ENCODE data around the gene TMEM259.

The TMEM259 gene

GRCh38 chr19:980133-980998 is 40.6 kb downstream of the TMEM259 start:
- TF ChIP-seq CTCF (conservative IDR thresholded peaks at IDR 0.05; ENCODE audit: low read depth): no peak
- H3K27ac ChIP-seq: no peak overlapping the region
- CTCF ChIA-PET: interaction anchor here (0.6 kb wide), 1 partner anchor 74 kb away, joined by 3 read pairs; no protein-coding TSS in a partner anchor
- DNase-seq (ENCODE audit: low spot score): no peak
- POLR2A ChIA-PET (ENCODE audit: low non-redundant PET): no interaction called here

- DNase-seq (ENCODE audit: low spot score): no peak
- H3K27ac ChIP-seq: no peak overlapping the region
- ChIA-PET POLR2A (ENCODE audit: low non-redundant PET) (no interaction called here), CTCF (no interaction called here)
- TF ChIP-seq CTCF (conservative IDR thresholded peaks at IDR 0.05; ENCODE audit: low read depth): no peak
These were observed 41.6 kb downstream of the TMEM259 start for GRCh38 chr19:979318-979741.

GRCh38 chr19:977058-977464 is 43.9 kb downstream of the TMEM259 start:
- no peak for TF ChIP-seq CTCF (conservative IDR thresholded peaks at IDR 0.05; ENCODE audit: low read depth)
- DNase-seq (ENCODE audit: low spot score): no peak
- ChIA-PET POLR2A (ENCODE audit: low non-redundant PET) (no interaction called here), CTCF (interaction anchor here (0.5 to 1.2 kb wide), 3 partner anchors 24 to 244 kb away, joined by 3 to 5 read pairs (median 3); no protein-coding TSS in a partner anchor)
- H3K27ac ChIP-seq: no peak overlapping the region

GRCh38 chr19:976476-976875 is 44.4 kb downstream of the TMEM259 start:
- POLR2A ChIA-PET (ENCODE audit: low non-redundant PET): no interaction called here
- DNase-seq (ENCODE audit: low spot score): no peak
- CTCF ChIA-PET: interaction anchor here (0.6 to 1.2 kb wide), 2 partner anchors 25 to 245 kb away, joined by 3 read pairs; no protein-coding TSS in a partner anchor
- H3K27ac ChIP-seq: no peak overlapping the region
- TF ChIP-seq CTCF (conservative IDR thresholded peaks at IDR 0.05; ENCODE audit: low read depth): no peak

GRCh38 chr19:974564-975257 is 46.2 kb downstream of the TMEM259 start:
- H3K27ac ChIP-seq: no peak overlapping the region
- no peak for DNase-seq (ENCODE audit: low spot score)
- ChIA-PET CTCF (no interaction called here), POLR2A (ENCODE audit: low non-redundant PET) (no interaction called here)
- no peak for TF ChIP-seq CTCF (conservative IDR thresholded peaks at IDR 0.05; ENCODE audit: low read depth)

GRCh38 chr19:973726-974563 is 47.0 kb downstream of the TMEM259 start:
- POLR2A ChIA-PET (ENCODE audit: low non-redundant PET): no interaction called here
- DNase-seq (ENCODE audit: low spot score): no peak
- TF ChIP-seq CTCF (conservative IDR thresholded peaks at IDR 0.05; ENCODE audit: low read depth): no peak
- H3K27ac ChIP-seq: no peak overlapping the region
- CTCF ChIA-PET: interaction anchor here (0.8 kb wide), 1 partner anchor 54 kb away, joined by 5 read pairs; no protein-coding TSS in a partner anchor

Data from RWPE1 (cell line).